Cerebellar cortex (tissue), 1 donor: ENCODE data around the gene DLG2.

ENCODE experiments used
- DNase-seq: peaks from one replicate; pipeline ENCODE4 v3.0.0-alpha.2; 2015; ENCODE audit warnings: low spot score

The DLG2 gene

DNA sequence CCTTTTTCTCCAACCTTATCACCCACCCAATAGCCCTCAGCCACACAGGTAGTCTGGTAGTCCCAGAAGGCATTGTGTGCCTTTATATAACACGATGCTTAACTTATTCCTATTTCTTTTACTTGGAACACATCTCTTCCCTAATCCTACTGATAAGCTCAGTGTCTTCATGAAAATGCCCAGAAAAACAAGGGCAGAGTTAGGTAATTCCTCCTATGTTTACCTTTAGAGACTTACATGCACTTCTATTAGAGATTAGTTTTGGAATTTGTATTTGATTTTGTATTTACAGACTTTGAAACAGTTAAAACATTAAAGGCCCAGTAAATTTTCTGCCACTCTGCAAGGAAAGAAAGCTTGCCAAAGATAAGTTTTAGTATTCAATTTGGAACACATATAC, 1703.2 kb downstream of the DLG2 start:
- no peak for DNase-seq

DNA sequence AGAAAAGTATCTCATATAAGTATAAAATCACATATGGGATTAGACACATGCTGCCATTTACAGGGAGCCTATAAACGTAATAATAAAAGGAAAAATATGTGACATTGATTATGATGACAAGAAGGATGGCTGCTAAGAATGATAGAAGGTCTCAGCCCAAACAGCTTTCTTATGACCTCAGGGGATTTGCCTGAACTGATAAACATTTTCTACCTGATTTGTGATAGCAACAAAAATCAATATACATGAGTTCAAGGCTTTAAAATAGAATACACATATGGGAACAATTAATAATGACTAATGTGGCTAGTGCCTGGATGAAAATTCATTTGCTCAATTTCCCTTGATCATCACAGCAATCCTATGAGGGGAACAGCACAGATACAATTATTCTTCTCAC, 1704.2 kb downstream of the DLG2 start:
- DNase-seq, result no peak

DNA sequence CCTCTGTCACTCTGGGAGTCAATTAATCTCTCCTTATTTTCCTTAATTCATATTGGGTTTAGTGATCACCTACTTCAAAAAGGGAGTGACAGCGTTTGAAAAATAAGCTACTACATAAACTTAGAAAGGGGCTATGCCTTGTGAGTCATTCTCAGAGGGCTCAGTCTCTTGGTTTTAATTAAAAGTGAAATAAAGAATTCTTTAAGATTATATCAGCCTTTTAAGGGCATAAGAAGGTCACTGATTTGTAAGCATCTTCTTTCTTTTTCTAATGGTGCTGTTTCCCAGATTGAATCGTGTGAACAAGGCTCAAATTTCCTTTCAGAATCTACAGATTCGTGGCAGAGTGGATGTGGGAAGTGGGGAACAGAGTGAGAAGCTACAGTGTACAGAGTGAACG, 1704.8 kb downstream of the DLG2 start:
- no peak for DNase-seq

DNA sequence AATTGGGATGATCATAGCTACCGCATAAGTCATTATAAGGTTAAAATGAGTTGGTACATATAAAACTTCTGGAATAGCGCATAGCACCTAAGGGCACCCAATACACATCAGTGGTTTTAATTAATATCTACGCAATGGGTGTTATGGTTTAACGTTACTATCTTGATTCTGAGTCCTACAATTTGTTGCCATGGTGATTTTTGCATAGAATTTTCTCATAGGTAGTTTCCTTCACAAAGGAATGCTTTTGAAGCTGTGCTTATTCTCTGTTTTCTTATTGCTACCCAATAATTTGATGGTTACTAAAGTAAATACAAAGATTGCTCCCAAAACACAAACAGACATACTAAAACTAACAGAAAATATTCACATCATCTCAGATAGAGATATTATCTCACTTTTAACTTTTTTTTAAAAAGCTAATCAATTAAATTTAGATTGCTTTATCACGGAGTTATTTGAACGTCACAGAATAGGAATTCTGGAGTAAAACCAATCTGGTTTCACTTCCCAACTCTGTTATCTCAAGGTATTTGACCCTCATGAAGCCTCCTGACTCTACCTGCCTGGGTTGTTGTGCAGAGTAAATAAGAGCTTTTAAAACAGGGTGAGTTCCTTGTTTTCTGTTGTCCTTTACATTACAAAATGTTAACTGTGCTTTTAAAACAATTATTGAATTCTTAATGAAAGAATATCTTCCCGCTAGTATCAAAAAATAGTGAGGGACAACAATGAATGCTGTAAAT, 1705.5 kb downstream of the DLG2 start:
- DNase-seq, result no peak

DNA sequence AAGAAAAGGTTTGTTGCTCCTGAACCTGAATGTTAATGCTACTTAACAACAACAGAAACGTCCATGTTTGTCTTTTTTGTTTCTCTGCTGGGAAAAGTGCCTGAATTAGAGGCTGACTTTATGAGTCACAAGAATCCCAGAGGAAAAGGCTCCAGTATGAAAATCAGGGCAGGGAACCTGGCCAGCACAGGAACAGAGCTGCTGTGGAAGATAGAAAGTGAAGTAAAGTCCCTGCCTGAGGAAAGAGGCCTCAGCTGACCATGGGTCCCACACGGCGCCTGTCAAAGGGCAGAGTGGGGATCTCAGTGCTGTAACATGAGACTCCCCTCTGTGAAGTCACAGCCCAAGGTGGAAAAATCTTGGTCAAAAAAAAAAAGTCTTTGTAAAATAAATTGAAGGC, 1708.7 kb downstream of the DLG2 start:
- no peak for DNase-seq

DNA sequence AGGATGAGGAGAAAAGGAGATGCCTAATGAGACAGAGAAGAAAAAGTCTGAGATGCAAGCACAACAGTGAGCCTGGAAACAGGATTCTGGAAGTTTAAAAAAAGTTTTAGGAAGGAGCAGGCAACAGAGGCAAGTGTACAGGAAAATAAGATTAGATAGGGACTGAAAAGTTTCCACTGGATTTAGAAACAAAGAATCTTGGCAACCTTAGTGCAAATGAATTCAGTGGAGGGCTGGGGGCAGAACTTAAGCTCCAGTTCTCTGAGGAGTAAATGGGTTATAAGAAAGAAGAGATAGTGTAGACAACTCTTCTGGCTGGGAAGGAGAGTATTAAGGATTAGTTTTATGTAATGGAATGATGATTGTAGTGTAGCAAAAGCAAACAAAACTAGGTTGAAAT, 1712.1 kb downstream of the DLG2 start:
- DNase-seq, result no peak

DNA sequence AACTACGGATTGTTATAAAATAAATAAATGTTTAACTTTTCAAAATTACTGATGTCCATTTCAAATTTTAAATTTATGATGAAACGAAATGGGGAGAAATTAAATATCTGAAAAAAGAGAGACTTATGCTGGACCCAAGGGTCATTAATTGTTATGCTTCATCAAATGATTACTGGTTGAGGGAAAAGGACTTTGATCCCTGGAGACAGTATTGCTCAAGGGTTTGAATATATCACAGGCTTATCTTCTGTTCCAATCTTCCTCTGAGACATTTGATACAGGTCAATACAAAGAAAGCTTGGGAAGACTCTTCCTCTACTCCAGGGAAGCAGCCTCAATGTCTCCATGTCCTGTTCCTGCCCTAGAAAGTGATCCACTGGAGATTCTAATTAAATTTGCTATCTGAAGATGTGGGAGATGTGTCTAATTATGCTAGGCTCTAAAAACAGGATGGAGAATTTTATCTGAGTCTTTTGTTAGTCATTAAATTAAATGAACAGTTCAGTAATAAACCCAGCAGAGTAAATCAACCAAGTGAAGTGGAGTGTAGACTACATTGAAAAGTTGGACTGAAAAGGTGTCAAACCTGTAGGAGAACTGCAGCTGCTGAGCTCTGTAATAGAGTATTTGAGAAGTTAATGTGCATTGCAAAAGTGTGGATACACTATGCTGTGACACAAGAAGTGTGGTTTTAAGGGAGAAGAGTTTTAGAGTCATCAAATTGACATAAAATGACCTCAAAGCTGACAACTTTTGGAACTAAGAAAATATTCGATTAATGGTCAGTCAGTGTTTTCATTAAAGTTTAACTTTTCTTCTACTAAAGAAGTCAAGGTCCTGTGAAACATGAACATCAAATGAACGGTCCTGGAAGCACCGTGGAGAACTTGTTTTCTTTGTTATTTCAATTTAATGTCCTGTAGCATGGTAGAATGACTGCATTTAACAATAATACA, 1717.3 kb downstream of the DLG2 start:
- DNase-seq, result no peak

DNA sequence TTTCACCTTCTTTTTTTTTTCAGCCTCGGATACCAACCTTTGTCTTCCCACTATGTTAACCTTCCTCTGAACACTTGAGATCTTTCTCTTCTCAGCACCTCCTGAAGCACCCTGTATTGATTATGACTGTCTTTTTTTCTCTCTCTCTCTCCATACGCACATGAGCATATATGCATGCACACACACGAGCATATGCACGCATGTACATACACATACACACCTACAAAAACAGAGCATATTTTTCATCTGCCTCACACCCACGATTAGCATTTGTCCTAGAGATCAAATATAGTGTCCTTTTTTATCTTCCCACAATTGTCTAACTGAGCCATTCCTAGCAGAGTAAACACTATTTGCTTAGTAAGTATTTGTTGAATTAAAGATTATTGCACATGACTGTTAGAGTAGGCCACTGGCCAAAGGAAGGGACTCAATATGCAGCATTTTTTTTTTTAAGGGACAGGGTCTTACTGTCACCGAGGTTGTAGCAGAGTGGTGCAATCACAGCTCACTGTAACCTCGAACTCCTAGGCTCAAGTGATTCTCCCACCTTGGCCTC, 1718.8 kb downstream of the DLG2 start:
- no peak for DNase-seq

DNA sequence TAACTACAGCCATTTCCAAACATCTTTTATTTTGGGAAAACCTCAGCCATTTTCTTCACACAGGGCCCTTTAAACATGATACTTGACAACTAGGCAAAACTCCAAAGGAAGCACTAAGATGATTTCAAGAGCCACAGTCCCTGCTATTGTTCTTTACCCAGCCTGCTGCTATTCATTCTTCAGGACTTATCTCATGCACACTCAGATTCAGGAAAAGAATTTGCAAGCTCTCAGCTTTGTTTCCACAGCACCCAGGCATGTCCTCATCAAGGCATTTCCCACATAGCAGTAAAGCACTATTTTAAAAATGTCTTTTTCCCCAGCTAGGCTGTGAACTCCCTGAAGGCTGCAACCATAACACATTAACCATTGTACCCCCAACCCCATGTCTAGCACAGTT, 1731.6 kb downstream of the DLG2 start:
- no peak for DNase-seq

DNA sequence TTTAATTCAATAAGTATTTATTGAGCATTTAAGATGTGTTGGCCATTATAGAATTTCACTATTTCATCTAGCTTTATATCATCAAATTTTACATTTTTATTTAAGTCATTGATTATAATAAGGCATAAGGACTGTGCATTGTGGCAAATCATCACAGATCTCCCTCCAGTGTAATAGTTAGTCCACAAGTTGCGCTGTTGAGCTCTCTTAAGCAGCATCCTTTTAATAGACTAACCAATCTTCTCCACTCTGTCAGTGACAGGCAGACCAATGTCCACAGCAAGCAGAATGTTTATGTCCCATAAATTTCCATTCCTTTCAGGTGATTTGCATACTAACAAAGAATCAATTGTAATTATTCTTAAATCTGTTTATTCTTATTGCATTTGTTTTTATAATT, 1745.7 kb downstream of the DLG2 start:
- no peak for DNase-seq

DNA sequence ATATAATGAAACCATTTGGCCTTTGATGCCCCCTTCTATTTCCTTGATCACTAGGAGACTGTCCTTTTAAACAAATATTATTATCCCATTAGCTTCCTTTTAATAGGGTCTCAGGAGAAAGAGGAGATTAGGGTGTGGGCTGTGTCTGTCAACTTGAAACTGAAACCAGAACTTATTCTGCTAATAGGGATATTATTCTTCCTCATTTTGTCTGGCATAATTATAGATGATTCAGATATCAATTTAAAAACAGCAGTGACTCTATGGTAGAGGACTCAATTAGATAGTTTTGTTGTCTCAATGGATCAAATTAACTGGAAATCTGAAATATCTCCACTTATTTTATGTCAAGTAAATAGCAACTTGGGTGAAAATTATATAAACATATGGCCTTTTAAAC, 1756.1 kb downstream of the DLG2 start:
- DNase-seq, result no peak

DNA sequence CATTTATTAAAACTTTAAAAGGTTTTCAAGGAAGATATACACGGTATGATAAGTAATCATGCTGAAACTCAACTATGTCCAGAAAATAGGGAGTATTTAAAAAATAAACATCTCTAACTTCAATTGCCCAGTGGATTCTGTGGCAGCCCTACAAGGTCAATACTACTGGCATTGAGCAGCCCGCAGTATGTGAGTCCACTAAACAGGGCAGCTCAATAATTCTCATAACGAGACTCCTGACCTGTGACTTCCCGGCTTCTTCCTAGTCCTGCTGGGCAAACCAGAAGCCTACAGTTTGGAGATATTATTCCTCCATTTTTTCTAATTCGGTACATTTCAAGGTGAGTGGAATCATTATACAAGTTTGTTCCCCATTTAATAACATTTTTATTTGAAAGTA, 1760.5 kb downstream of the DLG2 start:
- DNase-seq, result no peak

DNA sequence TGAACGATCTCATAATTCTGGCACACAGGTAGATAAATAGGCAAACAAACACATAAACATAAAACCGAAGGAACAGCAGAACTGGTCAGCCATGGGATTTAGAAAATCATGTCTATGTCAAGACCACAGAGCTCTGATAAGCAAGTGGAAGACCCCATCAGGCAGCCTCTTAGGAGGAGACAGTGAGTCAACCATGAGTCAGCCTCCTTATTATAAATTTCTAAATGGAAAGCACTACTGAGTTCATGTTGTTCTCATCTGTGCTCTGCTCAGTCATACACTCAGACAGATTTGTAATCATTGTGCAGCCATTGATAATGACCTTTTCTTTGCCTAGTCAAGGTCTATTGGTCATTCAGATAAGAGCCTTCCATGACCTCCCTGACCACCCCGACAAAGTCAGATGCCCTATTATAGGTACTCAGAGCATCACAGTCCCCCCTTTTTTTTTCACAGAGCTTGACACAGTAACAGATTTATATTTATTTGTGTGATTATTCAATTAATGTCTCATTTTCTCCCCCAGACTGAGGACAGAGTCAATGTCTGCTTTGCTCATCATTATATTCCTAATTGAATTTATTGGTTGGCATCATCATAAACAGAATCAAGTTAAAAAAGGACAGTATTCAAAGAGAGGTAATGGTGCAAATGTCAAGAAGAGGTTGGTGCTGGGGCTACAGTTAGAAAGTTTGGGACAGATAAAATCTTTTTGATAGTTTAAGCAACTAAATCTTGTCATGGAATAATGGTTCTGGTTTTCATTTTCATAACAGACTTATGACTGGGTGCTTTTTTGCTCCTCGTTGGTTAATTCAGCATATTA, 1761.3 kb downstream of the DLG2 start:
- no peak for DNase-seq

DNA sequence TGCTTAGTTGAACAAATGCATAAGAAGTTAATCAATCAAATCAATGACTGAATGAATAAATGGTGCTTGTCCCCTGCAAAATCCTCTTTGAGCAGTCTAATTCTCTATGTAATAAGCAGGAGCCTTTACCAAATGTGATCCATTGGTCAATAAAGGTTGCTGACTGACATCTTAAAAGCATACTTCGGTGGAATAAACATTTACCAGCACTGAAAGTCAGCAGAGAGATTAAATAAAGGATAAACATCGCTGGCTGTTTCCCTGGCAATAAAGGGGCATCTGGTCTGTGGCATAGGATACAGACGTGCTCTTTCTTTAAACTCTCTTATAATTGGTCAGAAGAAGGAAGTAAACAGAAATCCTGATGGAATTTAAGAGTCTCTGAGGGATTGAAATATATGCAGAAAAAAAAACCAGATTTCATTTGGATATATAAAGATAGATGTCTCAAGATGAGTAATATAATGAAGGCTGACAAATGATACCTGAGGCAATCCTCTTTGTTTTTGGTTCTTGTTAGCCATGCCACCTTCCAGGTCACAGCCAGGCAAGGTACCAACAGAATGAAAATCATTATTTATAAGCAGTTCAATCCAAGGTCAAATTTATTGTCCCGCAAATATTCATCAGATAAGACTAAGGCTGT, 1762.6 kb downstream of the DLG2 start:
- no peak for DNase-seq

DNA sequence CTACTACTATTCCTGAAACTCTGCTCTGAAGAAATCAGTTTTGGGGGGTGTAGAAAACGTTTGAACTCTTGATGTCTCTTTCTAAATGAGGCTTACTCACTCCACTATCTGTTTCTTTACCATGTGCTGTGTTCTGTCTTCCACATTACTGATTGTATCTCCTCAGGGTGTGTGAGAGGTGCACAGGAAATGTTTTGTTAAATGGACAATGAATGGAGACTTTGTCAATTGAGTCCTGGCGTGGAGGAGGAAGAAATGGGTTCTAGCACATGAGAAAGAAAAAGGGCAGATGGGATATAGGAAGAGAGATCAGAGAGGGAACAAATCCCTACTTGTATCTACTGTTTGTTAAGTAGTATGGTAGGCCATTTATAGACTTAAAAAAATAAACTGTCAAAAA, 1763.9 kb downstream of the DLG2 start:
- DNase-seq, result no peak

DNA sequence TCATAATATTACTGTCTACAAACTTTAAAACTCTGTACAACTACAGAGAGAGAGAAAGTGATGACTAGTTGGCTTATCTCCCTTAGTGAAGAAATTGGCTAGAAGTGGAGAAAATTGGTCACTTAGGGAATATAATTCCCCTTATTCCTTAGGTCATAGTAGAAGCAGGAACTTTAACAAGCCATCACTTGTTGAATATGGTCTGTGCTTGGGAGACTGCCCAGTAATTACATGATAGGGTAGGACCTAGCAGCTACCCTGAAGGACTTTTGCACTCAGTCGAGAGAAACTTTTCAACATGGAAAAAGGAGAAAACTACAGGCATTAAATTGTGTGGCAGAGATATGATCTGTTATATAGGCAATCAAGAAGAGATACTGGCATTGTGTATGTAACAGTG, 1764.5 kb downstream of the DLG2 start:
- DNase-seq, result no peak

DNA sequence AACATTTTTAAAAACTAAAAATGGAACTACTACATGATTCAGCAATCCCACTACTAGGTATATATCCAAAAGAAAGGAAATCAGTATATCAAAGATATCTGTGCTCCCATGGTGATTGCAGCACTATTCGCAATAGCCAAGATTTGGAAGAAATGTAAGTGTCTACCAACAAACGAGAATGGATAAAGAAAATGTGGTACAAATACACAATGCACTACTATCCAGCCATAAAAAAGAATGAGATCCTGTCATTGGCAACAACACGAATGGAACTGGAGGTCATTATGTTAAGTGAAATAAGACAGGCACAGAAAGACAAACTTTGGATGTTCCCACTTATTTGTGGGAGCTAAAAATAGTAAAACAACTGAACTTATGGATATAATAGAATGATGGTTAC, 1765.1 kb downstream of the DLG2 start:
- DNase-seq, result no peak

DNA sequence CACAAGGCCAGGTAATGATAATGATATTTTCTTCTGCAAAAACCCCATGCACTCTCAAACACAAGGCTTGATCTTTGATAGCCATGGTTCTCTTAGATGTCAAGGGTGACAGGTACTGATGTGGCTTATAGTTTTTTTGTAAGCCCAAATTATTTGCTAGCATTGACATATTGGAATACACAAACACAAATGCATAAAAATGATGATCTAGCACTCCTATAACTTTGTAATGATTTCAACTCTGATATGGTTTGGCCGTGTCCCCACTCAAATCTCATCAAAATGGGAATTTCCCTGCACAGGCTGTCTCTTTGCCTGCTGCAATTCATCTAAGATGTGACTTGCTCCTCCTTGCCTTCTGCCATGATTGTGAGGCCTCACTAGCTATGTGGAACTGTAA, 1768.5 kb downstream of the DLG2 start:
- DNase-seq, result no peak

DNA sequence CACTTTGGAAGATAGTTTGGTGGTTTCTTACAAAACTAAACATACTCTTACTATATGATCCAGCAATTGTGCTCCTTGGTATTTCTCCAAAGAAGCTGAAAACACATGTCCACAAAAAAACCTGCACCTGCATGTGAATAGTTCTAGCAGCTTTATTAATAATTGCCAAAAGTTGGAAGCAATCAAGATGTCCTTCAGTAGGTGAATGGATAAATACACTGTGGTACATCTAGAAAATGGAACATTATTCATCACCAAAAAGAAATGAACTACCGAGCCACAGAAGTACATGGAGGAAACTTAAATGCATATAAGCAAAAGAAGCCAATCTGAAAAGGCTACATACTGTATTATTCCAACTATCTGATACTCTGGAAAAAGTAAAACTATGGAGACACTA, 1771.9 kb downstream of the DLG2 start:
- no peak for DNase-seq

DNA sequence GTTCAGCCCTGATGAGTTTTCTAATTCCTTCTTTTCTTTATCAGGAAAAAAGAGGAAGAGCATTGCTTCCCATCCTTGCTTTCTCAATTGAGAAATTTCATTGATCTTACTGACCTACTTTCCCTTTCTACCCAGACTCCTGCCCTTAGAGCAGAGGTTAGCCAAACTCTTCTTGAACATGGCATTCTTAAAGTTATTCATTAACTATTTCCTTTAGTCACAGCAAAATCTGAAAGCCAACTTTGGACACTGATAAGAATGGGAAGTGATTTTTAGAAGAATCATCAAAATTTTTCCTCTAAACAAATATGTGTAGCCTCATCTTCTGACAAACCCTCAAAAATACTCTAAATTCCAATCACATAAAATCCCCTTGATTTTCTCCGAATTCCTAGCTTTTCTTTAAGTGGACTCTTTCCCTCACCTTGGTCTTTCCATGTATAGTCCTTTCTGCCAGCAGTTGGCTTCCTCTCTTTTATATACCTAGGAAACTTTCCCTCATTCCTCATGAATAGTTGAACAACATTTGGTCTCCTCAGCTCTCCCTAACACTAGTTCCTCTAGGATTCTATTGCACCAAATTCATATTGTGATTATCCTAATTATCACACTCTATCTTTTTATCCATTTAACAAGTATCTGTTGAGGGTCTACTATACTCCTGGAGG, 1774.2 kb downstream of the DLG2 start:
- DNase-seq, result no peak

DNA sequence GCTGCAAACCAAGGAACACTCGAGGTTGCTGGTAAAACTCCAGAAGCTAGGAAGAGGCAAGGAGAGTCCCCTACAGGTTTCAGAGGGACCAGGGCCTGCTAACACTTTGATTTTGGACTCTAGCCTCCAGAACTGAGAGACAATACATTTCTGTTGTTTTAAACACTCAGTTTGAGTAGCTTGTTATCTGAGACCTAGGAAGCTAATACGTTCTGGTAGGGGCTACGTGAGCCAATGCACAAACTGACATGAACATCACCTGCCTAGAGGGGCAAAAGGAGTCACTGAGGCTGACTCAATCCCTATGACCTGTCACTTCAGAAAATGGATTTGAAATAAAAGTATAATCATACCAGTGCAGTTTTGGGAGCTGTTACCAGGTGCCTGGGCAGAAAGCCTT, 1775.1 kb downstream of the DLG2 start:
- DNase-seq, result no peak
